ENCODE data around the gene CRY1. TPM values are rescaled to one million over a fixed set of nuclear protein-coding genes. Genes with fewer than 3 reads are reported as not detected.
A peak's percentile ranks its signal among the peaks of the same experiment; 100 is the strongest.

CRY1 gene
- total RNA-seq, 1 donor from 2014 or later, result 10.1 TPM

GRCh38 chr12:107133462-107133861, 40.1 kb upstream of the CRY1 start:
- Mint-ChIP-seq H3K27me3 (ENCODE audit: unreplicated experiment) (no peaks in the 10 kb centered on the region), H3K27ac (ENCODE audit: unreplicated experiment) (no peak overlapping the region), H3K9me3 (ENCODE audit: unreplicated experiment) (no peaks in the 10 kb centered on the region), H3K4me1 (ENCODE audit: low read depth, unreplicated experiment) (no peaks in the 10 kb centered on the region), H3K4me3 (ENCODE audit: unreplicated experiment) (no peak overlapping the region), H3K36me3 (ENCODE audit: unreplicated experiment) (no peaks in the 10 kb centered on the region)
- no peak for TF ChIP-seq CTCF (IDR thresholded peaks at IDR 0.05; ENCODE audit: partially characterized antibody, unreplicated experiment)
- no peak for DNase-seq

- no peak for DNase-seq
- Mint-ChIP-seq H3K27ac (ENCODE audit: unreplicated experiment) (peak overlapping the region; percentile 13), H3K4me1 (ENCODE audit: low read depth, unreplicated experiment) (no peaks in the 10 kb centered on the region), H3K9me3 (ENCODE audit: unreplicated experiment) (no peaks in the 10 kb centered on the region), H3K27me3 (ENCODE audit: unreplicated experiment) (no peaks in the 10 kb centered on the region), H3K36me3 (ENCODE audit: unreplicated experiment) (no peaks in the 10 kb centered on the region), H3K4me3 (ENCODE audit: unreplicated experiment) (no peak overlapping the region)
- peak; percentile 76 for TF ChIP-seq CTCF (IDR thresholded peaks at IDR 0.05; ENCODE audit: partially characterized antibody, unreplicated experiment)
Measured at GRCh38 chr12:107131832-107132616, 38.7 kb upstream of the CRY1 start.

- Mint-ChIP-seq H3K27ac (ENCODE audit: unreplicated experiment) (no peak overlapping the region), H3K4me1 (ENCODE audit: low read depth, unreplicated experiment) (no peaks in the 10 kb centered on the region), H3K4me3 (ENCODE audit: unreplicated experiment) (no peak overlapping the region), H3K27me3 (ENCODE audit: unreplicated experiment) (no peaks in the 10 kb centered on the region), H3K9me3 (ENCODE audit: unreplicated experiment) (no peaks in the 10 kb centered on the region), H3K36me3 (ENCODE audit: unreplicated experiment) (no peaks in the 10 kb centered on the region)
- no peak for TF ChIP-seq CTCF (IDR thresholded peaks at IDR 0.05; ENCODE audit: partially characterized antibody, unreplicated experiment)
- no peak for DNase-seq
Measured at GRCh38 chr12:107130830-107131611, 37.7 kb upstream of the CRY1 start.

GRCh38 chr12:107129315-107129930, 36.1 kb upstream of the CRY1 start:
- DNase-seq, result no peak
- H3K4me3 Mint-ChIP-seq (ENCODE audit: unreplicated experiment), result no peak overlapping the region
- no peaks in the 10 kb centered on the region for H3K9me3 Mint-ChIP-seq (ENCODE audit: unreplicated experiment)
- no peak overlapping the region for H3K27ac Mint-ChIP-seq (ENCODE audit: unreplicated experiment)
- peak; percentile 3 for TF ChIP-seq CTCF (IDR thresholded peaks at IDR 0.05; ENCODE audit: partially characterized antibody, unreplicated experiment)
- no peaks in the 10 kb centered on the region for H3K36me3 Mint-ChIP-seq (ENCODE audit: unreplicated experiment)
- H3K4me1 Mint-ChIP-seq (ENCODE audit: low read depth, unreplicated experiment), result no peaks in the 10 kb centered on the region
- no peaks in the 10 kb centered on the region for H3K27me3 Mint-ChIP-seq (ENCODE audit: unreplicated experiment)
